ENCODE measurements around the gene TEDC1. TPM values are rescaled to one million over a fixed set of nuclear protein-coding genes. Genes with fewer than 3 reads are reported as not detected.

TEDC1 gene
- total RNA-seq, 1 experiment from 2014 or later: 17.3 TPM

- DNase-seq (ENCODE audit: low spot score): no peak
Measured at GRCh38 chr14:105484069-105484996, 6.7 kb upstream of the TEDC1 start.

DNA sequence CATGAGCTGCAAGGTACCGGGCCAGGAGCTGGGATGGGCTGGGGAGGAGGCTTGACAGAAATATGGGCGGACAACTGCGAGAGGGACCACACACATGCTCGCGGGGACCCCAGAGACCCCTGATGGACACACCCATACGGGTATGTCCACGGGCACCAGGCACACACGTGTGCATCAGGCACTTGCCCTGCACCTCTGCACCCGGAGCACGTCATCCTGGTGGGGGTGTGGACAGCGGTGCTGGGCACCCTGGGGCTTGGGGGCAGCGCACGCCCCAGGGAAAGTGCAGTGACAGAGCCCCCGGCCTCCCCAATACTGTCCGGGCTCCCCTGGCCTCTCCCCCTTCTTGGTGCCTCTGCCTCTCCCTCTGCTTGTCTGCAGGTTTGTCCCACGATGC, 6.1 kb upstream of the TEDC1 start:
- DNase-seq (ENCODE audit: low spot score): no peak

DNA sequence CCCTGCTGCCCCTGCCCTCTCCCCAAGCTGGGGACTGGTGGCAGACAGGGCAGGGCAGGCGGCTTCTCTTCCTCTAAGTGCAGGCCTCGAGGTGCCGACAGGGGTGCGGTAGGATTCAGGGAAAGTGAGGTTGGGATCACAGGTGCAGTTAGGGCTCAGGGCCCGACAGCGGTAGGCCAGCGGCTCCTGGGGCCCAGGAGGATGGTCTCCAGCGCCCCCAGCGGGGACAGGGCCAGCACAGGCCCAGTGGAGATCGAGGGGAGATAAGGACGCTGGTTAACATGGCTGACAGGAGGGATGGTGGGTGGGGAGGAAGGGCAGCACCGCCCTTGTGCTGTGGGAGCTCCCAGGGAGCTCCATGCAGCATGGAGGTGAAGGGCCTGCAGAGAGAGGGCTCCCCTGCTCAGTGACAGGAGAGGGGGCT, 5.3 kb upstream of the TEDC1 start:
- no peak for DNase-seq (ENCODE audit: low spot score)

DNA sequence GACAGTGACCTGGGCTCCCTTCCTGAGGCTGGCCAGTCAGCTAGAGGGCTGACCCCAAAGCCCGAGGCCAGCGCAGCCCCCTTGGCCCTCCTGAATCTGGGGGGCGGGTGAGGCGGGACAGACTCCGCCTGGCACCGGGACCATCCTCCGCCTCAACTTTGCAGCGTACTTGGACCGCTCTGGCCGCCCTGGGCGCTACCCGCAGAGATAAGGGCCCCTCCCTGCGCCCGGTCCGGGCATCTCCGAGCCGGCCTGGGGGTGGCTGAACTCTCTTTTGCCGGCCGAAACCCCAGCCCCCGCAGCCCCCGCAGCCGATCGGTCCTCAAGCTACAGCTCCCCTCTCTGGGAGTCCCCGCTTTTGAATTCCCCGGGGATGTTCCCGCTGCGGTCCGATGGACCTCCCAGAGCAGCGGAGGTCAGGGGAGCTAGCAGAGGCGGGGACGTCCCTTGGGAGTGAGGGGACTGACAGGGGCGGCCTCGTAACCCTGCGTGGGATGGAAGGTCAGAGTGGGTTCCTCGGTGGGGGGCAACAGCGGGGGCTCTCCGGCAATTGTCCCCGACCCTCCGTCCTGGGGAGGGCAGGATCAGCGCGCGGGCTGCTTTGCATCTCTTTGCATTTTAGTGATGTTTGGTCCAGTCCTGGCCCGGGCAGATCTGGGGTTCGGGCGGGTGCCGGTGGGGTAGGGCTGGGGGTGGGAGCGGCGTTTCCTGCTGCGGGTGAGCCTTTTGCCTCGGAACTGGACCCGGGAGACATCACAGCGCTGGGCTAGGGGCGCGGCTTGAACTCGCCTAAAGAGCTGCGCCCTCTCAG, 4.7 kb upstream of the TEDC1 start, which contains the start of gene CRIP1:
TSS of gene CRIP1 (plus strand) at position 724 of the 811 bp plus-strand sequence. CDS start 374 bp downstream, outside the sequence.
- DNase-seq (ENCODE audit: low spot score): no peak

GRCh38 chr14:105486974-105487448, 4.0 kb upstream of the TEDC1 start:
- DNase-seq (ENCODE audit: low spot score): no peak

DNA sequence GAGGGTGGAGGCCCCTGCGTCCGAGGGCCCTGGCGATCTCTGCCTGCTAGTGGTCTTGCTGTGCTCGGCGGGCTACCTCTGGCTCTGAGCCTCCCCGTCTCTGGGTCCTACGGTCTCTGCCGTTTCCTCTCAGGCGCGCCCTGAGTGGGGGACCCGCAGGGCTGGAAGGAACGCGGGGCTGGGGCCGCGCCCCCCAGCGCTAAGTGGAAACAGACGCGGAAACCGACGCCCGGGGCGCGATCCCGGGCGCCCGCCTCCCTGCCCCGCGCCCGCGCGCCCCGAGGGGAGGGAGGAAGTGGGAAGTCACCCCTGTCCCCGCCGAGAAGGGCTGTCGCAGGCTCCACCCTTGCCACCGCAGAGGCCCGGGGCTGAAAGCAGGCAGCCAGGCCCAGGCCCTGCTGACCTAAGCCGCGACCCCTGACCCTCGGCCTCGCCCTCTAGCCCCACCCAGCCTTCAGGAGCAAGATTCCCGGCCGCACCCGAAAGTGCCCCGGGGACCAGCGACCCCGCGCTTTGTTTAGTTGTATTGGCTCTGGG, 3.5 kb upstream of the TEDC1 start:
- DNase-seq (ENCODE audit: low spot score): no peak

DNA sequence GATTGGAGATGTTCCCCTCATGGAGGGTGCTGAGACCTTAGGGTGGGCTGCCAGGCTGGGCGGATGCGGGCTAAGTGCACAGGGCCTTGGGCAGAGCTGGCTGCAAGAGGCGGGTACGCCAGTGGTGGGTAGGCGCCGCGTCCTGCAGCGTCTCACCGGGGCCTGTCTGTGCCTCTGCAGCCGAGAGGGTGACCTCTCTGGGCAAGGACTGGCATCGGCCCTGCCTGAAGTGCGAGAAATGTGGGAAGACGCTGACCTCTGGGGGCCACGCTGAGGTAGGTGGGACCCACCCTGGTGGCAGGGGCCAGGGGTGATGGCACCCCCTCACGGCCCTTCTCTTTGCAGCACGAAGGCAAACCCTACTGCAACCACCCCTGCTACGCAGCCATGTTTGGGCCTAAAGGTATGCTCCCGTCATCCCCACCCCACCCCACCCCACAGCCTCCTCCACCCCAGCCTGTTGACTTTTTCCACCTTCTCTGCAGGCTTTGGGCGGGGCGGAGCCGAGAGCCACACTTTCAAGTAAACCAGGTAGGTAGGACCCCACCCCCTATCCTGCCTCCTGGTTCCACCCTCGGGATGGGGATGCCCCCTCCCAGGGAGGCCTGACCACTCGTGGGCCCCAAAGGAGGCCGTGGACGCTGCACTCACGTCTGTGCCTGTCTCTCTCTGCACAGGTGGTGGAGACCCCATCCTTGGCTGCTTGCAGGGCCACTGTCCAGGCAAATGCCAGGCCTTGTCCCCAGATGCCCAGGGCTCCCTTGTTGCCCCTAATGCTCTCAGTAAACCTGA, 2.9 kb upstream of the TEDC1 start:
- no peak for DNase-seq (ENCODE audit: low spot score)

DNA sequence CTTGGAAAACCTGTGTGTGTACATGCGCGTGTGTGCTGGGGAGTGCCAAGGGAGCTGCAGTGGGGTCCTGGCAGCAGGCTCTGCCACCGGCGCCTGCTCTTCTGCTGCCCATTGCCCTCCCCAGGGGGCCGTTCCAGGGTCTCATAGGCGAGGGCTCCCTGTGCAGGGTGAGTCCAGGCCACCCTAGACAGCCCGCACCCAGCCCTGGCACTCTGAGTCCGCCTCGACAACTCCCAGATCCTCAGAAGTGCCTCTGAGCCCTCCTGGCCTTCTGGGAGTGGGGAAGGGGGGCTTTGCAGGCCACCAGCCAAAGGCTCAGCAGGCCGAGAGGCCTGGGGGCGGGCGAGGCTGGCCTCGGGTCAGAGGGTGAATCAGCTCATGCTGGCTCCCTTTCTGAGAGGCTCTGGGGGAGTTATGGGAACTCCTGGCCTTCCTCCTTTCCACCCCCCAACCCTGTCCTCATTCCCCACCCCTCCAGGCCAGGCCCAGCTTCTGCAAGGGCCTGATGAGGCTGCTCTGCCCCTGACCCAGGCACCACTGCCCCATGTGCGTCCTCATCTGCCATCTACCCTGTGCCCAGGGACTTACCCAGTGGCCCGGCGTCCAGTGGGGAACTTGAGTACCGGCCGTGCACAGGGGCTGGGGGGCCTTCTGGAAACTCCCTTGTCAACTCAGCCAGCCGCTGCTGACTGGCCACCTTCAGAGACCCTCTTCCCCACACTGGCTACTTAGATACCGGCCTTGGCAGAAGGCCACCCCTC, 2.1 kb upstream of the TEDC1 start:
- DNase-seq (ENCODE audit: low spot score): no peak

GRCh38 chr14:105489542-105490266, 1.3 kb upstream of the TEDC1 start:
- peak; percentile 85 for DNase-seq (ENCODE audit: low spot score)

DNA sequence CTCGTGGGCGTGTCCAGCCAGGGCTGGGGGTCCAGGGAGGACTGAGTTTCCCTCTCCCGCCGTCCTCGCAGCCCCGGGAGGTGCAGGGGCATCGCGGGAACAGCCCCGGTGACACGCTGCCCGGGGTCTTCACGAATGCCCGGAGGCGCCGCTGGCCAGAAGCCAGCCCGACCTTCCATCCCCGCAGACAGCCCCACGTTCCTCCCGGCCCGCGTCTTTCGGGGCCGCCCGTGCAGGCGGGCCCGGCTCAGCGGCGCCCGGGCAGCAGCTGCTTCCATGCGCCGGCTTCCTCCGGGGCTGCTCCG, 827 bp upstream of the TEDC1 start:
- DNase-seq (ENCODE audit: low spot score): no peak

- DNase-seq (ENCODE audit: low spot score): peak; percentile 36
Measured at GRCh38 chr14:105491366-105491973, 424 bp downstream of the TEDC1 start.

DNA sequence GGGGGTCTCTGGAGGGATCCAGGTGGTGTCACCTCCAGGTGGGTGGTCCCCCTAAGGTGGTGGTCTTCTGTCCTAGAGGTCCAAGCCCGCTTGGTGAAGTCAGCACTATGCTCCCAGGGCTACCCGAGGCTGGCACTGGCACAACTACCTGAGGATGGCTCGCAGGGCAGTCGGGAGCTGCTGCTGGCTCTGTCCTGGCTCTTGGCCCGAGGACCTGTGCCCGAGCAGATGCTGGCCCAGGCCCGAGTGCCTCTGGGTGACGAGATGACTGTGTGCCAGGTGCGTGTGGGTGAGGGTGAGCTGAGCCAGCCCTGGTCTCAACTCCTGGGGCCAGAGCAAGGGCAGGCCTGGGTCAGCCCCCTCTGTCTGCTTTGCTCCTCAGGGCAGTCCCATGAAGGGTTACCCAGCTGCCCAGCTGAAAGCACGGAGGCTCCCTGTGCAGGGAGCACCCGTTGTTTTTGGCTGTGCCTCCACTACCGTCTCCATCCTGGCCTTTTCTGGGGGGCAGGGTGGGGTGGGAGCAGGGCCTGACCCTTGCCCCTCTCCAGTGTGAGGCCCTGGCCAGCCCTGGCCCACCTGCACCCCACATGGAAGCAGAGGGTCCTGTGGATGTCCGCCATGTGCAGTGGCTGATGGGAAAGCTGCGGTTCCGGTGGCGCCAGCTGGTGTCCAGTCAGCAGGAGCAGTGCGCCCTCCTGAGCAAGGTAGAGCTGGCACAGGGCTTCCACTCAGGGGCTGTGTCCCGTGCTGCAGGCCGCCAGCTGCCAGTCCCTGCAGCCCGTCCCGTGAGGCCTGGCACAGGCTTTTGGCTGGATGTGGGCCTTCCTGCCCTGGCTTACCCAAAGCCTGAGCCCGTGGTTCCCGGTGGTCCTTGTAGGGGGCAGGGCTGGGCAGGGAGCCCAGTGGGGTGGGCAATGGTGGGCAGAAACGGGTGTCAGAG, 1.3 kb downstream of the TEDC1 start:
- DNase-seq (ENCODE audit: low spot score): no peak

DNA sequence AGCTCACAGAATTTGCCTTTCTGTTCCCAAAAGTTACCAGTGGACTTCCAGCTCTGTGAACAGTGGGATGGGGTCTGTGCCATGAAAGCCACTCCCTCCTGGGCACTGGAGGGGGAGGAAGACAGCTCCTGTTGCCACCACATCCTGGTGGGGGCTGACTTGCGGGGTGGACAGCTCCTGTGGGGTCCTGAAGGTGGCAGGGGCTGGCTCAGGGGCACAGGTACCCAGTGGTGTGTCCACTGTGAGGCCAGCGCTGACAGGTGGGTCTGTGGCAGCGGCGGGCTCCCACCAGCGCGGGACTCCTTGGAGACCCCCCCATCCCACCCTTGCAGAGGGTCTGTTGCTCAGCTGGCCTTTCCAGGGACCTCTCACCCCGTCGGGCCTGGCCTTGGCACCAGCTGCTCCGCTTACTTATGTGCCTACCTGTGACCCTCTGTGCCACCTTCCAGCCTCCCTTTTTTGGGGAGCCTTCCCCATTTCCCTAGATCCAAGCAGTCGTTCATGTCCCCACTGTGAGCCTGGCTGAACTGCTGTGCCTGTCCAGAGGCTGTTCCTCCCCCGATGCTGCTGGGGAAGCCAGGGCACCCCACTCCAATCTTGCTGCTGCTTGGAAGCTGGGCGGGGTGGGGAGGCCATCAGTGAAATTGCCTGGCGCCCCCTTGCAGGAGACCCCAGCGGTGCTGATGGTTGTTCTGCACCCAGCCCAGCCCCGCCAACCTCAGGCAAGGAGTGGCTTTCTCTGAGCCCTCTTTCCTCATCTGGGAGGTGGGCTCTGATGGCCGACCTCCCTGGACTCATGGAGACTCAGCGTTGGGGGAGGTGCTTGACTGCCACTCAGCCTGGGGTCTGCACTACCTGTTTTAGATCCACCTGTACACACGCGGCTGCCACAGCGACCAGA, 2.2 kb downstream of the TEDC1 start:
- no peak for DNase-seq (ENCODE audit: low spot score)

GRCh38 chr14:105493921-105494605, 3.0 kb downstream of the TEDC1 start:
- DNase-seq (ENCODE audit: low spot score): no peak

GRCh38 chr14:105494606-105494929, 3.5 kb downstream of the TEDC1 start:
- no peak for DNase-seq (ENCODE audit: low spot score)

DNA sequence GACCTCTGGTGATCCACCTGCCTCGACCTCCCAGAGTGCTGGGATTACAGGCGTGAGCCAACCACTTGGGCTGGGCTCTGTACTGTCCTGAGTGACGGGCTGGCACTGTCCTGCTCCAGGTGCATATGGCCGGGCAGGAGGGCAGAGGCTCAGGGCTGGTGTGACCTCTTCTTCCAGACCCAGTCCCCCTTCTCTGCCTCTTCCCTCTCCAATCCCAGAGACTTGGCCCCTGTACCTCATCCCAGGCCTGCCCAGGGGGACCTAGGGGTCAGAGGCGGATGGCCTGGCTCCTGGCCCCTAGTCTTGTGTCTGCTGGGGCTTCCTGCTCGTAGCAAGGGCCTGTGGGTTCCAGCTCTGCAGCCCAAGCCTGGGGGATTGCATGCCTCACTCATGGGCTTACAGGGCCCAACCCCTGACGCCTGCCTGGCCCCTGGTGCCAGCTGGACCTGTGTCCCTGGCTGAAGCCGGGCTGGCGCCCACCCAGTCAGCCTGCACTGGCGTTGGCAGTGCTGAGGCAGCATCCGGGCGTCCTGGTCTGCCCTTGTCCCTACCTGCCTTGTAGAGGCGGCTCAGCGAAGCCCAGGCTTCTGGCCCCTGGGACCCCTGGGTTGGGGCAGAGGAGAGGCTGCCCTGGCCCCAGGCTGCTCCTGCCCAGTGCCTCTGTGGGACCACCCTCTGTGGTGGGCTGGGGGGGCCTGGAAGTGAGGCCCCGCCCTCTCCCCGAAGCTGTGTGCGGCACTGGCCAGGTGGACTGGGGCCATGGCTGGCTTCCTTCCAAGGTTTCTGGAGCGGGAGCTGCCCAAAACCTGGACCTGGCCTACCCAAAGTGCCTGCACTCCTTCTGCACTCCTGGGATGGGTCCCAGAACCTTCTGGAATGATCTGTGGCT, 4.3 kb downstream of the TEDC1 start:
- DNase-seq (ENCODE audit: low spot score): no peak

Data from H4 (cell line).